Gastrocnemius medialis (tissue), 4 donors: ENCODE measurements around the gene ME2.

Experiments used
- CTCF ChIP-seq, 5 experiments: fragments of 450-650 bp in 3 of 5; fragments of 200-600 bp in 2 of 5; sonication (generic) in 2 of 5; IDR thresholded peaks in 4 of 5; conservative IDR thresholded peaks in 1 of 5; 1 replicate in 4 of 5; 2 replicates in 1 of 5; pipeline ENCODE4 v1.5.1; 2016 to 2019; ENCODE audit warnings: antibody characterized with exemption in 5 of 5, mild to moderate bottlenecking in 3 of 5, moderate library complexity in 3 of 5
- POLR2A ChIP-seq, 2 donors: fragments of 450-650 bp; IDR thresholded peaks; one replicate each; pipeline ENCODE4 v1.6.1; 2017; ENCODE audit warnings: antibody characterized with exemption in 2 of 2, mild to moderate bottlenecking in 2 of 2, moderate library complexity in 2 of 2

GRCh38 chr18:50877545-50878265, 1.2 kb upstream of the ME2 start:
- TF ChIP-seq CTCF (IDR thresholded peaks at IDR 0.05 in 4 of 5, conservative IDR thresholded peaks at IDR 0.05 in 1 of 5) (no peak), POLR2A (IDR thresholded peaks at IDR 0.05) (no peak)
